ENCODE results near the gene SYDE2.

The SYDE2 gene

GRCh38 chr1:85121744-85122143, 79.1 kb downstream of the SYDE2 start:
- H3K9me3 Mint-ChIP-seq, result no peaks in the 10 kb centered on the region
- H3K4me1 Mint-ChIP-seq, result no peaks in the 10 kb centered on the region
- no peaks in the 10 kb centered on the region for H3K27me3 Mint-ChIP-seq (ENCODE audit: low read depth)
- no peak for TF ChIP-seq CTCF (IDR thresholded peaks at IDR 0.05; ENCODE audit: unreplicated experiment in 3 of 3)
- H3K27ac Mint-ChIP-seq, result no peak overlapping the region
- H3K4me3 Mint-ChIP-seq, result no peak overlapping the region
- H3K36me3 Mint-ChIP-seq (ENCODE audit: low read depth), result no peaks in the 10 kb centered on the region

- no peaks in the 10 kb centered on the region for H3K36me3 Mint-ChIP-seq (ENCODE audit: low read depth)
- H3K4me3 Mint-ChIP-seq, result no peak overlapping the region
- H3K27ac Mint-ChIP-seq, result no peak overlapping the region
- no peaks in the 10 kb centered on the region for H3K27me3 Mint-ChIP-seq (ENCODE audit: low read depth)
- no peaks in the 10 kb centered on the region for H3K4me1 Mint-ChIP-seq
- H3K9me3 Mint-ChIP-seq, result no peaks in the 10 kb centered on the region
- no peak for TF ChIP-seq CTCF (IDR thresholded peaks at IDR 0.05; ENCODE audit: unreplicated experiment in 3 of 3)
These were observed 82.1 kb downstream of the SYDE2 start for GRCh38 chr1:85118751-85119150.

GRCh38 chr1:85116856-85117255, 84.0 kb downstream of the SYDE2 start:
- Mint-ChIP-seq H3K4me1 (no peaks in the 10 kb centered on the region), H3K27ac (no peak overlapping the region)

GRCh38 chr1:85115933-85116332, 84.9 kb downstream of the SYDE2 start:
- TF ChIP-seq CTCF (IDR thresholded peaks at IDR 0.05; ENCODE audit: unreplicated experiment in 3 of 3), result no peak
- no peak overlapping the region for H3K4me3 Mint-ChIP-seq

More at GRCh38 chr1:85116856-85117255, 84.0 kb downstream of the SYDE2 start:
- Mint-ChIP-seq H3K9me3 (no peaks in the 10 kb centered on the region), H3K36me3 (ENCODE audit: low read depth) (no peaks in the 10 kb centered on the region), H3K4me3 (no peak overlapping the region), H3K27me3 (ENCODE audit: low read depth) (no peaks in the 10 kb centered on the region)
- TF ChIP-seq CTCF (IDR thresholded peaks at IDR 0.05; ENCODE audit: unreplicated experiment in 3 of 3), result no peak

GRCh38 chr1:85111695-85112094, 89.1 kb downstream of the SYDE2 start:
- H3K4me3 Mint-ChIP-seq, result no peak overlapping the region
- no peak overlapping the region for H3K27ac Mint-ChIP-seq
- no peaks in the 10 kb centered on the region for H3K27me3 Mint-ChIP-seq (ENCODE audit: low read depth)
- H3K4me1 Mint-ChIP-seq, result no peaks in the 10 kb centered on the region
- no peak for TF ChIP-seq CTCF (IDR thresholded peaks at IDR 0.05; ENCODE audit: unreplicated experiment in 3 of 3)
- H3K36me3 Mint-ChIP-seq (ENCODE audit: low read depth), result no peaks in the 10 kb centered on the region
- no peaks in the 10 kb centered on the region for H3K9me3 Mint-ChIP-seq

More at GRCh38 chr1:85115933-85116332, 84.9 kb downstream of the SYDE2 start:
- H3K9me3 Mint-ChIP-seq, result no peaks in the 10 kb centered on the region
- no peak overlapping the region for H3K27ac Mint-ChIP-seq
- no peaks in the 10 kb centered on the region for H3K4me1 Mint-ChIP-seq
- no peaks in the 10 kb centered on the region for H3K27me3 Mint-ChIP-seq (ENCODE audit: low read depth)
- H3K36me3 Mint-ChIP-seq (ENCODE audit: low read depth), result no peaks in the 10 kb centered on the region

GRCh38 chr1:85109475-85109874, 91.3 kb downstream of the SYDE2 start:
- Mint-ChIP-seq H3K4me3 (no peak overlapping the region), H3K4me1 (no peaks in the 10 kb centered on the region), H3K36me3 (ENCODE audit: low read depth) (no peaks in the 10 kb centered on the region), H3K27ac (no peak overlapping the region), H3K27me3 (ENCODE audit: low read depth) (no peaks in the 10 kb centered on the region), H3K9me3 (no peaks in the 10 kb centered on the region)
- peak; percentile 82 to 86 (median 84) for TF ChIP-seq CTCF (IDR thresholded peaks at IDR 0.05; ENCODE audit: unreplicated experiment in 3 of 3)

All from nephron (organoid).